Tibial artery (tissue), 4 donors: Measurements from ENCODE around the gene LHPP.

Experiments
- DNase-seq, 2 donors: peaks; one replicate each; pipeline ENCODE4 v3.0.0-alpha.2; 2019
- H3K27ac ChIP-seq, 2 donors: fragments of 200-600 bp; sonication (generic) in 1 of 2; 1 replicate in 1 of 2; 2 replicates in 1 of 2; pipeline ENCODE4 v1.5.1; 2018 to 2019; ENCODE audit warnings: mild to moderate bottlenecking in 1 of 2
- H3K27me3 ChIP-seq, 2 donors: fragments of 200-600 bp; sonication (generic) in 1 of 2; one replicate each; pipeline versions ENCODE4 v1.5.1 to v1.6.0; 2016 to 2019
- H3K36me3 ChIP-seq, 3 donors: fragments of 200-600 bp; sonication (generic) in 2 of 3; one replicate each; pipeline ENCODE4 v1.5.1; 2016 to 2019; ENCODE audit warnings: mild to moderate bottlenecking in 2 of 3
- H3K4me1 ChIP-seq, 4 donors: fragments of 200-600 bp; sonication (generic) in 2 of 4; 1 replicate in 3 of 4; 2 replicates in 1 of 4; pipeline ENCODE4 v1.5.1; 2016 to 2019
- H3K4me3 ChIP-seq, 2 donors: fragments of 200-600 bp; sonication (generic) in 1 of 2; 1 replicate in 1 of 2; 2 replicates in 1 of 2; pipeline ENCODE4 v1.5.1; 2018 to 2019; ENCODE audit warnings: mild to moderate bottlenecking in 2 of 2
- H3K9me3 ChIP-seq, 3 donors: fragments of 200-600 bp; sonication (generic) in 1 of 3; one replicate each; pipeline ENCODE4 v1.5.1; 2016 to 2019
- CTCF ChIP-seq, 2 experiments: fragments of 200-600 bp in 1 of 2; fragments of 450-650 bp in 1 of 2; IDR thresholded peaks; one replicate each; pipeline ENCODE4 v1.5.1; 2017 to 2019; ENCODE audit warnings: antibody characterized with exemption in 2 of 2, mild to moderate bottlenecking in 1 of 2, moderate library complexity in 1 of 2
- intact Hi-C: fragments of 100-400 bp; cut with DNase I; formaldehyde crosslinking; loops from one replicate; pipeline ENCODE4 v1.15.0; 2023; ENCODE audit warnings: low total_unique reads

LHPP gene

GRCh38 chr10:124542336-124542735, 80.7 kb downstream of the LHPP start:
- Histone ChIP-seq H3K36me3 (no peaks in the 10 kb centered on the region), H3K27me3 (no peaks in the 10 kb centered on the region), H3K27ac (no peak overlapping the region), H3K9me3 (no peaks in the 10 kb centered on the region), H3K4me1 (peaks cover 0 to 4% (median 1%) of the 10 kb centered on the region in 4 donors), H3K4me3 (no peak overlapping the region)
- no peak for TF ChIP-seq CTCF (IDR thresholded peaks at IDR 0.05)
- intact Hi-C loops, result no loop called here
- DNase-seq, result no peak

- Histone ChIP-seq H3K27me3 (no peaks in the 10 kb centered on the region), H3K36me3 (no peaks in the 10 kb centered on the region), H3K4me1 (peaks cover 0 to 4% (median 1%) of the 10 kb centered on the region in 4 donors), H3K4me3 (no peak overlapping the region), H3K9me3 (no peaks in the 10 kb centered on the region), H3K27ac (no peak overlapping the region)
- DNase-seq, result no peak
- TF ChIP-seq CTCF (IDR thresholded peaks at IDR 0.05), result no peak
- intact Hi-C loops, result no loop called here
These were observed 81.5 kb downstream of the LHPP start for GRCh38 chr10:124543146-124543545.

GRCh38 chr10:124543971-124544370, 82.3 kb downstream of the LHPP start:
- intact Hi-C loops, result no loop called here
- H3K27ac ChIP-seq, result no peak overlapping the region
- TF ChIP-seq CTCF (IDR thresholded peaks at IDR 0.05), result no peak

GRCh38 chr10:124544711-124545110, 83.1 kb downstream of the LHPP start:
- intact Hi-C loops, result no loop called here
- TF ChIP-seq CTCF (IDR thresholded peaks at IDR 0.05), result no peak
- peak in 1 of 2 donors; percentile 40 for DNase-seq
- no peaks in the 10 kb centered on the region for H3K9me3 ChIP-seq
- H3K4me3 ChIP-seq, result no peak overlapping the region
- no peaks in the 10 kb centered on the region for H3K27me3 ChIP-seq
- no peaks in the 10 kb centered on the region for H3K36me3 ChIP-seq
- H3K27ac ChIP-seq, result no peak overlapping the region
- H3K4me1 ChIP-seq, result peaks cover 0 to 4% (median 1%) of the 10 kb centered on the region in 4 donors

More at GRCh38 chr10:124543971-124544370, 82.3 kb downstream of the LHPP start:
- Histone ChIP-seq H3K36me3 (no peaks in the 10 kb centered on the region), H3K9me3 (no peaks in the 10 kb centered on the region), H3K4me3 (no peak overlapping the region), H3K27me3 (no peaks in the 10 kb centered on the region), H3K4me1 (peaks cover 0 to 4% (median 1%) of the 10 kb centered on the region in 4 donors)
- DNase-seq, result no peak

- TF ChIP-seq CTCF (IDR thresholded peaks at IDR 0.05), result no peak
- no peaks in the 10 kb centered on the region for H3K4me1 ChIP-seq
- no peak overlapping the region for H3K27ac ChIP-seq
- H3K36me3 ChIP-seq, result no peaks in the 10 kb centered on the region
- intact Hi-C loops, result no loop called here
- no peaks in the 10 kb centered on the region for H3K27me3 ChIP-seq
- no peak overlapping the region for H3K4me3 ChIP-seq
- no peak for DNase-seq
- no peaks in the 10 kb centered on the region for H3K9me3 ChIP-seq
These were observed 83.9 kb downstream of the LHPP start for GRCh38 chr10:124545351-124546054.

- Histone ChIP-seq H3K36me3 (no peaks in the 10 kb centered on the region), H3K27me3 (no peaks in the 10 kb centered on the region), H3K27ac (no peak overlapping the region), H3K9me3 (no peaks in the 10 kb centered on the region), H3K4me1 (no peaks in the 10 kb centered on the region), H3K4me3 (no peak overlapping the region)
- DNase-seq, result no peak
- intact Hi-C loops, result no loop called here
- no peak for TF ChIP-seq CTCF (IDR thresholded peaks at IDR 0.05)
These were observed 84.4 kb downstream of the LHPP start for GRCh38 chr10:124546055-124546369.
